Occipital lobe (tissue), 2 donors: ENCODE measurements around the gene MYO1E. TPM values are rescaled to one million over a fixed set of nuclear protein-coding genes. Genes with fewer than 3 reads are reported as not detected.
A peak's percentile ranks its signal among the peaks of the same experiment; 100 is the strongest.
"Not testable (repeated sequence)": the region's sequence is repeated elsewhere in the genome, so short reads cannot be mapped to it uniquely, and the experiment has no call there.

Experiments used
- DNase-seq: peaks from one replicate; lab custom pipeline; 2025; lab: John Stamatoyannopoulos, UW
- total RNA-seq: library from RNA; depleted of rRNA; stranded (reverse); fragments of >200 nt; gene quantifications from one replicate; pipeline ENCODE4 v1.2.3, GENCODE V29; 2014

MYO1E gene
- 31.2 TPM for total RNA-seq

GRCh38 chr15:59372352-59373211 is at the start of gene MYO1E:
Gene MYO1E (minus strand): TSS chr15:59372871. CDS start chr15:59372500, 371 bp downstream.
- peak; percentile 92 for DNase-seq

DNA sequence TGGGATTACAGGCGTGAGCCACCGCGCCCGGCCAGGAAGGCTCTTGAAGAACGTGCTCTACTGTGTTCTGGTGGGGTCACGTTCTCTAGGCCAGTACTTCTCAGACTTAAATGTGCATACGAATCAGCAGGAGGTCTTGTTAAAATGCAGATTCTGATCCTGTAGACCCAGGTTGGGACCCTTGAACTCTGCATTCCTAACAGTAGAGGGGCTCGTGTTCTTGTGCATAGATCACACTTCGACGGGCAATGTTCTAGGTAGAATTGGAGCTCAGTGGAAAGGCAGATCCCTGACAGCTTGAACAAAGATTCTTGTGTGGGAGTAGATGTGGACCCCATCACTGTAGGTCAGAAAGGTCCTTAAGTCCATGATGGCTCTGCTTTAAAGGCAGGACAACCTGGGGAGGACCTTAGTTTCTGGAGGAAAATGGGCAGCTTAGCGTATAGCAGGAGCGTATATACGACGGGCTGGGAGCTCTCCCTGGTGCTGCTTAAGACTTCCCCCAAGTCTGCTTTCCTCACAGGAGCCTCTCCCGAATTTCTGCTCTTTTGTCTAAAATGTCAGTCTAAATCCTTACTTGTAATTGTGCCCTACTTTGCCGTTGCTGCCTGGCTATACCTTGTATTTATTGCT is 48.4 kb upstream of the MYO1E start:
- no peak for DNase-seq

DNA sequence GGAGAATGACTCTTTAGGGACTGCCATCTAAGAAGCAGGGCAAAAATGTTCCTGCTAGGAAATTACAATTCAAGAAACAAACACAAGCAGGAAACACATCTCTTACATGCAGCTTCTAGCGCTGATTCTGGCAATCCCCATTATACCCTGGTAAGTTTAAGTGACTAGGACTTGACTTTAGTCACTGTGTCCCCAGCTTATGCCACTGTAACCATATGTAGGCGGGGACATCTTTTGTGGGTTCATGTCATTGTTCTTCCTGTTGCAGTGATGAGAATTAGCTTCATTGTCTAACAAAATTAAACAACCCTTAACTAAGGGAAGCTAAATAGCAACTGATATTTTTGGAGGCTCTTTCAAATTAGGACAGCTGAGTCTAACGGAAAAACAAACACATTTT is 47.4 kb upstream of the MYO1E start:
- no peak for DNase-seq

DNA sequence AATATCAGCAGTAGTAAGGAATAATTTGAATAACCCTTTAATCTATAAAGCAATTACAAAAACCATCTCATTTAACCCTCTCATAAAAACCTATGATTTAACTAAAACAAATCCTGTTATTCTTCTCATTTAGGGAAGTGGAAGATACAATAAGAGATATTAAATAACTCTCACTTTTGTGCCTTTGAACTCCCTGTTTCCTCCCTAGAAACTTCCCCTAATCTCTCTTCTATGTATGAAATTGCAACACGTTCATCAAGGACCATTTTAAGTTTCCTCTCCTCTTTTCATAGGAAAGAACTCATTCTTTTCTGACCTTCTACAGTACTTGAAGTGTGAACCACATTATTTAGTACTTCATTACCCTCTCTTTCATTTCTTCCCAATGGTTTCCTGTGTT is 46.5 kb upstream of the MYO1E start:
- no peak for DNase-seq

DNA sequence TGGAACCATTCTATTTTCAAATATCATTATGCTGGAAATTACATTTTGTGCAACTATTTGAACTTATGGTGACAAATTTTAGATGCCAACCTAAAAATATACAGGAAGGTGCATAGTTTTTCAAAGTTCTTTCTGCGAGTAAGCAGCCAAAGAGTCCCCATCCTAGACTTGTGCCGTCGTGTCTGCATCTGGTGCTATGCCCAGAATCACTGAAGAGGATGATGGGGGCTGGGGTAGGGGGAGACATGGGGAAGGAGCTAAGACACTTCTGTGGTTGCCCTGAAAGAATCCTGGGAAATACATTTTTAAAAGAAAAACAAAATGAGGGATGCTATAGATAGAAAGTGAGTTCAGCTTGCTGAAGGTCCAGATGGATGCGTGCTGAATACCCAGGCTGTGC is 44.1 kb upstream of the MYO1E start:
- no peak for DNase-seq

GRCh38 chr15:59413577-59413976 is 40.9 kb upstream of the MYO1E start:
- DNase-seq = no peak

GRCh38 chr15:59410391-59410896 is 37.8 kb upstream of the MYO1E start:
- no peak for DNase-seq

DNA sequence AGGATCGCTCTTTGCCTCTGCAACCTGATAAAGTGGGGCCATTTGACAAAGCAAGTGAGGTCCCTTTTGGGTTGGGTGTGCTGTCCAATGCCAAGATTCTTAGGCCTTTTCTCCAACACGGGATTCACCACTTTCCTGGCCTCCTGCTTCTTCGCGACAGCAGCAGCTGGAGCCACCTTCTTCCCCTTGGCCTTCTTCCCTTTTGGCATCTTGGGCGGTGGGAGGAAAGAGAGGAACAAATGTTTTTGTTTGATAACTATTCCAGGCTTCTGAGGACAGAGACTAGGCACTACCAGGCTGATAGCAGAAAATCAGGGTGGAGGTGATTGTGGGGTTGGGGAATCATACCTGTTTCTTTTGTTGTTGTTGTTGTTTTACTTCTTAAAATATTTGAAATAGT is 35.3 kb upstream of the MYO1E start:
- DNase-seq = no peak

DNA sequence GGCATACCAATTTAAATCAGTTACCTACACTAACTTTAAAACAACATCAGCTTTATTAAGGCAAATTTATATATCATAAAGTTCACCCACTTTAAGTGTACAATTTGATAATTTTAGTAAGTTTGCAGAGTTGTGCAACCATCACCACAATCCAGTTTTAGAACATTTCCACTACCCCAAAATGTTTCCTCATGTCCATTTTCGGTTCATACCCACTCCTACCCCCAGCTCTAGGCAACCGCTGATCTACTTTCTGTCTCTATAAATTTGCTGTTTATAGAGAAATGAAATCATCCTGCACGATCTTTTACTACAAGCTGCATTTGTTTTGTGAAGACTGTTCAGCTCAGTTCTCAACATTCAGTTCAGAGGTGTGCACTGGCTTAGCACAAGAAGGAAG is 33.8 kb upstream of the MYO1E start:
- no peak for DNase-seq

GRCh38 chr15:59405079-59405478 is 32.4 kb upstream of the MYO1E start:
- no peak for DNase-seq

GRCh38 chr15:59401824-59402569 is 29.3 kb upstream of the MYO1E start:
- DNase-seq = no peak

DNA sequence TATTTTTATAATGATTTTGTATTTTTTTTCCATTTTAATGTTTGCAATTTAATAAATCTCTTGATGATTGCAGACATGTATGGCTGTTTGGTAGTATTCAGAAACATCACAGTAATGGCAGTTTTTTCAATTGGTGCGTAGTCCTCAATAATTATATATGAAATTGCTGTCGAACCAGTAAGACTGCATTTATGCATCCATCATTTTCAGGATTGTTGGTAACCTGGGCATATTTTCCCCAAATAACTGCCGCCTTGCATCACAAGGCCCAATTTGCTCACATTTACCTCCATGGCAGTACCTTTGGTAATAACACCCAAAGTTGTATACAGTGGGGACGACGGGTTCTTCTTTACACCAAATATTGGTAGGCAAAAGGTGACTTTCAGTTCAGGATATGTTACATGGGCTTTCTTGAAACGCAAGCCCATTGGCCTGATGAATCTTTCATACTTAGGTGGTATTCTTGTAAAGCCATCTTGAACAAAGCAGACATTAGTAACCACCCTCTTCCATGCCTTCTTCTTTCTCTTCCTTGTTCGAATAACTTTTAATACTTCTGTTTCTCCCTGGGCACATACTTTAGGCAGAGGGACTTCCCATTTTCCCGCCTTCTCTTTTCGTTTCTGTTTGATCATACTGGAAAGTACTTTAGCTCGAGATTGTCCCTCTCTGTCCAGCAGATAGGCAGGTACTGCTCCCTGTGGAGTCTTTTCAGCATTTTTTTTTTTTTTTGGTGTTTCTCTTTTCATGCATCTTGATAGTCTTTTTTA is 28.6 kb upstream of the MYO1E start:
- DNase-seq = not testable (repeated sequence)

- DNase-seq = no peak
Observed at GRCh38 chr15:59400103-59400813, 27.6 kb upstream of the MYO1E start.

- DNase-seq = no peak
Observed at GRCh38 chr15:59399465-59400102, 26.9 kb upstream of the MYO1E start.

DNA sequence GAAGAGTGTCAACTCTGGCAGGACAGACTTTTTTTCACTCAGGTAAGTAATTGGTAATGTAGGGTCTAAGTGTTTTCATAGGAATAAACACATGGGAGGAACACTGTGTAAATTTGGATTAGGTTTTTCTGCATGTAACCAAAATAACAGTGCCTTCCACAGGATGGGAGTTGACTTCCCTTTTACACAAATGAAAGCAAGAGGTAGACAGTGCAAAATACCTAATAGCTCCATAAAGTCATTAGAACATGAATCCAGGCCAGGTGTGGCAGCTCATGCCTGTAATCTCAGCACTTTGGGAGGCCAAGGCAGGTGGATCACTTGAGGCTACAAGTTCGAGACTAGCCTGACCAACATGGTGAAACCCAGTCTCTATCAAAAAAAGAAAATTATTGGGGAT is 25.5 kb upstream of the MYO1E start:
- no peak for DNase-seq

- DNase-seq = no peak
Observed at GRCh38 chr15:59396679-59397078, 24.0 kb upstream of the MYO1E start.

DNA sequence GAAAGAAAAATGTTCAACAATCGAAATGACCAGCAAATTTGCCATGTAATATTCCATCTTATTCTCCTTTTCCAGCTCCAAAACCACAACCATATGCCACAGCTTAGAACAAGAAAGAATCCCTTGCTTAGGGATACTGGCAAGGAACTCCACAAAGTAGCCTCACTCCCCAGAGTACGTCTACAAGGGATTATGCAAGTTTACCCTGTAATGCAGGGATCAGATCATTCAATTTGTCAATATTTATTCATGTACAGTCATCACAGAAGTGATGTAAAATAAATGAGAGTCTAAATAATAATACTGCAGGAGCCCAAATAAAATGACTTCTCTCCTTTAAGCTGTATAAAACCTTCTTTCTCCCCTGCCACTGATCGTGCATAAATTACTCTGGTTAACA is 23.5 kb upstream of the MYO1E start:
- DNase-seq = no peak

DNA sequence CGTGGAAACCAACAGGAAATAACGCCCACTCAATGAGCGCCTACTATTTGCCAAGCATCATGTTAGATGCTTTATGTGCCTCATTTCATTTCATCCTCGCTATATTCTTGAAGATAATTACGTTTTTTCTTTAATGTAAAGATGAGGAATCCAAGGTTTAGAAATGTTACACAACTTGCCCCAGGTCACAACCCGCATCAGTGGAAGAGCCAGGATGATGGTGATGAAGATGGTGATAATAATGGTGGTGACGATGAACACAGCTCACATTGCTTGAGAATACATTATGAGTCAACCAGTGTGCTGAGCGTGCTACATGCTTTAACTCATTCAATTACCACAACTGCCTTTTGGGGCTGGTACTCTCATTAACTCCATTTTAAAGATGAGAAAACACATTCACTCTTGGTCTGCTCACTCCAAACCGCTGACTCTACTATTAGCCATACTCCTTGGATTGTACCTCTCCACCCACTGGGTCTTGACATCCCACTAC is 21.5 kb upstream of the MYO1E start:
- no peak for DNase-seq

GRCh38 chr15:59392299-59392698 is 19.6 kb upstream of the MYO1E start:
- no peak for DNase-seq

- DNase-seq = no peak
Observed at GRCh38 chr15:59388670-59389069, 16.0 kb upstream of the MYO1E start.
